GM18499 (cell line): ENCODE results near the gene PRR12.
A peak's percentile ranks its signal among the peaks of the same experiment; 100 is the strongest.

Source experiments
- ATAC-seq: cut with Tn5 transposase; IDR thresholded peaks from one replicate; pipeline ENCODE4 v1.9.1; 2021; ENCODE audit warnings: moderate number of reproducible peaks; ENCODE audit not compliant: insufficient read depth, unreplicated experiment

PRR12 gene

GRCh38 chr19:49640113-49640898, 49.3 kb downstream of the PRR12 start, which contains the start of gene RRAS:
TSS of gene RRAS (minus strand) at chr19:49640143. CDS start at chr19:49640098, 45 bp downstream.
- peak; percentile 46 for ATAC-seq

- peak; percentile 40 for ATAC-seq
Measured at GRCh38 chr19:49641688-49642491, 50.9 kb downstream of the PRR12 start, which contains the start of gene SCAF1. TSS of gene SCAF1 (plus strand) at chr19:49642209. CDS start at chr19:49645027, 2,818 bp downstream.

DNA sequence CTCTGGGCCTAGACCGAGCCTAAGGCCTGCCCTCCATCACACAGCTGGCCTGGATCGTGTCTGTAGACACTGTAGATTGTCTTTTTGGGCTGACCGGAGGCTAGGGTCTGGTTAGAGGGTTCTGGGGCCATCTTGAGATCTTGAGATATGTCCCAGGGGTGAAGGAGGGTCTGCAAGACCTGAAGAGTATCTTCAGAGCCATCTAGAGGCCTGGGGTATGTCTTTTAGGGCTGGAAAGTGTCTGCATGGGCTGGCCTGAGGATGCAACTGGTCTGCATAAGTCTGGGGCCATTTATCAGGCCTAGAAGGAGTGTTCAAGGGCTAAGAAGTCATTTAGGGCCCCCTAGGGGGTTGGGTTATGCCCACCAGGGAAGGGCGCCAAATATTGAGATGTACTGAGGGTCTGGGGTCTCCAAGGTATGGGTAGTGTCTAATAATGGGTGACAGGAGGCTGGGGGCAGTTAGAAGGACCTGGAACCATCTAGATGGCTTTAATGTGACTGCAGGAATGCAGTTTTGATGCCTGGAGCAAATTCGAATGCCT, 51.6 kb downstream of the PRR12 start:
- no peak for ATAC-seq

DNA sequence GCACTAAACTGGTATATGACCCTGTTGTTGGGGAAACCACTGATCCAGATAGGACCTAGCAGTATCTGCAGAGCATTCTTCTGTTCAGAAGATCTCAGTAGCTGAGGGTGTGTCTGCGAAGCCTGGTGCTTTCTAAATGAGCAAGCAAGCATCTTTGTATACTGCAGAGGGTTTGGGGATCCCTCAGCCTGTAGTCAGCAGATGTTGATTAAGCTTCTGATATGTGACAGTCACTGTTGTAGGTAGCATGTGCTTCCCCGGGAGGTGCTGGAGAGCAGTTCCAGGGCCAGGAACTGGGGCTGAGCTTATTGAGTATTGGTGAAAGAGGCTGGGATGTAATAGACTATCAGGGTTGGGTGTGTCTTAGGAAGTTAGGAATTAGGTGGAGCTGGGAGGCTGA, 52.5 kb downstream of the PRR12 start:
- no peak for ATAC-seq

DNA sequence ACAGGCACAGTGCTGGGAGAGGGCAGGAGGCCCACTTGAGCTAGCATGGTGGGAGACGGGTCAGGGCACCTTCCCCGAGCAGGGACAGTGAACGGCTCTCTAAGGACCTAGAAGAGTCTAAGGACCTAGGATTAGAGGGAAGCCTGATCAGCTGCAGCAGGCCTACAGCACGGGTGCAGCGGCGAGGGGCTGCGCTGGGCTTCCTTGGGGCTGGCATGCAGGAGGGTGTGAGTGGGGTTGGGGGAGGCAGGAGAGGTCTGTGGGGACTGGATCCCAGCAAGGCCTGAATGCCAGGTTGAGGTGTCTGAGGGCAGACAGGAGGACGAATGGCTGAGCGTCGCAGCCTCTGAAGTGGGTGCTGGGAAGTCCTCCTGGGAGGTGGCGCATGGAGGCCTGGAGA, 54.6 kb downstream of the PRR12 start:
- no peak for ATAC-seq

- no peak for ATAC-seq
Measured at GRCh38 chr19:49645995-49646394, 55.0 kb downstream of the PRR12 start.

DNA sequence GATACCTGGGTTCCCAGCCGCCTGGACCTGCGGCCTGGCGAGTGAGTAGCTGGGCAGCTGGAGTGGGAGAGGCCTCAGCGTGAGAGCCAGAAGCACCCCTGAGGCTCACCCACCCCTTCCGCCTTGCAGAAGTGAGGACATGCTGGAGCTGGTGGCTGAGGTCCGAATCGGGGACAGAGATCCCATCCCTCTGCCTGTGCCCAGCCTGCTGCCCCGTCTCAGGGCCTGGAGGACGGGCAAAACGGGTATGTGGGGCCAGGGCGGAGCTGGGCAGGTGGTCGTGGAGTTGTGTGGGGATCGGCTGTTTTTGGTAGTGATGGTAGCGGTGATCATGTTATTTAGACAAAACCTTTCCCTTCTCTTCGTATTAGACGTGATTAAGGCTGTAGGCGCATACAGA, 55.6 kb downstream of the PRR12 start:
- no peak for ATAC-seq

DNA sequence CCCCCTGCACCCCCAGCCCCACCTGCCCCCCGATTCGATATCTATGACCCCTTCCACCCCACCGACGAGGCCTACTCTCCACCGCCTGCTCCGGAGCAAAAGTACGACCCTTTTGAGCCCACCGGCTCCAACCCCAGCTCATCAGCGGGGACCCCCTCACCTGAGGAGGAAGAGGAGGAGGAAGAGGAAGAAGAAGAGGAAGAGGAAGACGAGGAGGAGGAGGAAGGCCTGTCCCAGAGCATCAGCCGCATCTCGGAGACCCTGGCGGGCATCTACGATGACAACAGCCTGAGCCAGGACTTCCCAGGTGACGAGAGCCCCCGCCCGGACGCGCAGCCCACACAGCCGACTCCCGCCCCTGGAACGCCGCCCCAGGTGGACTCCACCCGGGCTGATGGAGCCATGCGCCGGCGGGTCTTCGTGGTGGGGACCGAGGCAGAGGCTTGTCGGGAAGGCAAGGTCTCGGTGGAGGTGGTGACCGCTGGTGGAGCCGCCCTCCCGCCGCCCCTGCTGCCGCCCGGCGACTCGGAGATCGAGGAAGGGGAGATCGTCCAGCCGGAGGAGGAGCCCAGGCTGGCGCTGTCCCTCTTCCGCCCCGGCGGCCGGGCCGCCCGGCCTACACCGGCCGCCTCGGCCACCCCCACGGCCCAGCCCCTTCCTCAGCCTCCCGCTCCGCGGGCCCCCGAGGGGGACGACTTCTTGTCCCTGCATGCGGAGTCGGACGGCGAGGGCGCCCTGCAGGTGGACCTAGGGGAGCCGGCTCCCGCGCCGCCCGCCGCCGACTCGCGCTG, 60.2 kb downstream of the PRR12 start:
- no peak for ATAC-seq

- ATAC-seq = no peak
Measured at GRCh38 chr19:49651820-49652550, 61.0 kb downstream of the PRR12 start.

DNA sequence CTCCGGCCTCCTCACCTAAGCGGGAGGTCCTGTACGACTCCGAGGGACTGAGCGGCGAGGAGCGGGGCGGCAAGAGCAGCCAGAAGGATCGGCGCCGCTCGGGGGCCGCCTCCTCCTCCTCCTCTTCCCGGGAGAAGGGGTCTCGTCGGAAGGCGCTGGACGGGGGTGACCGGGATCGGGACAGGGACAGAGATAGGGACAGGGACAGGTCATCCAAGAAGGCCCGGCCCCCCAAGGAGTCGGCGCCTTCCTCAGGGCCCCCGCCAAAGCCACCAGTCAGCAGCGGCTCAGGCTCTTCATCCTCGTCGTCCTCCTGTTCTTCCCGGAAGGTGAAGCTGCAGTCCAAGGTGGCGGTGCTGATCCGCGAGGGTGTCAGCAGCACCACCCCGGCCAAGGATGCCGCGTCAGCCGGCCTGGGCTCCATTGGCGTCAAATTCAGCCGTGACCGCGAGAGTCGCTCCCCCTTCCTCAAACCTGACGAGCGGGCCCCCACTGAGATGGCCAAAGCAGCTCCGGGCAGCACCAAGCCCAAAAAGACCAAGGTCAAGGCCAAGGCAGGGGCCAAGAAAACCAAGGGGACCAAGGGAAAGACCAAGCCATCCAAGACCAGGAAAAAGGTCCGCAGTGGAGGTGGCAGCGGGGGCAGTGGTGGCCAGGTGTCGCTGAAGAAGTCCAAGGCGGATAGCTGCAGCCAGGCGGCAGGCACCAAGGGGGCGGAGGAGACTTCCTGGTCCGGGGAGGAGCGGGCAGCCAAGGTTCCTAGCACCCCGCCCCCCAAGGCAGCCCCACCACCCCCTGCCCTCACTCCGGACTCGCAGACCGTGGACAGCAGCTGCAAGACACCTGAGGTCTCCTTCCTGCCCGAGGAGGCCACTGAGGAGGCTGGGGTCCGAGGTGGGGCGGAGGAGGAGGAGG, 61.8 kb downstream of the PRR12 start:
- no peak for ATAC-seq

GRCh38 chr19:49653466-49653806, 62.5 kb downstream of the PRR12 start:
- ATAC-seq = no peak

GRCh38 chr19:49654581-49654980, 63.6 kb downstream of the PRR12 start:
- ATAC-seq = no peak

- ATAC-seq = no peak
Measured at GRCh38 chr19:49655570-49656455, 64.8 kb downstream of the PRR12 start.

DNA sequence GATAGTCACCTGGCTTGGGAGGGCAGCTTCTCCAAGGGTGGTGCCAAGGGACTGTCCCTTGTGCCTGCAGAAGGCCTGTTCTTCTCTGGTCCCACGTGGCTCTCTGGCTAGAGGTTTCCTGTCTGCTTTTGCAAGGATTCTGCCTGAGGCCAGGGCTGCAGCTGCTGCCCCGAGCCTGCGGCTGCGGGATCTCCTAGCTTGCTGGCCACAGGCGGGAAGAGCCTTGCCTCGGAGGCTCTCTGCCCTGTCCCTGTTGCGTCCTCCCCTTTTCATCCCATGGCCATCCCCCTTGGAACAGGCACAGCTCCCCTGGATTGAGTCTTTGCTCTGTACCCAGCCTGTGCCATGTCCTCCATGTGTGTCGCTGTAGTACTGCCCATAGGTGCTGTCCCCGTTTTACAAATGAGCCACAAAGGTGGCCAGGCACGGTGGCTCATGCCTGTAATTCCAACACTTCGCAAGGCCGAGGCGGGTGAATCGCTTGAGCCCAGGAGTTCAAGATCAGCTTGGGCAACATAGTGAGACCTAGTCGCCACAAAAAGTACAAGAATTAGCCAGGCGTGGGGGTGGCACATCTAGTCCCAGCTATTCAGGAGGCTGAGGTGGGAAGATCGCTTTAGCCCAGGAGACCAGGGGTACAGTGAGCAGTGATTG, 65.6 kb downstream of the PRR12 start:
- no peak for ATAC-seq

DNA sequence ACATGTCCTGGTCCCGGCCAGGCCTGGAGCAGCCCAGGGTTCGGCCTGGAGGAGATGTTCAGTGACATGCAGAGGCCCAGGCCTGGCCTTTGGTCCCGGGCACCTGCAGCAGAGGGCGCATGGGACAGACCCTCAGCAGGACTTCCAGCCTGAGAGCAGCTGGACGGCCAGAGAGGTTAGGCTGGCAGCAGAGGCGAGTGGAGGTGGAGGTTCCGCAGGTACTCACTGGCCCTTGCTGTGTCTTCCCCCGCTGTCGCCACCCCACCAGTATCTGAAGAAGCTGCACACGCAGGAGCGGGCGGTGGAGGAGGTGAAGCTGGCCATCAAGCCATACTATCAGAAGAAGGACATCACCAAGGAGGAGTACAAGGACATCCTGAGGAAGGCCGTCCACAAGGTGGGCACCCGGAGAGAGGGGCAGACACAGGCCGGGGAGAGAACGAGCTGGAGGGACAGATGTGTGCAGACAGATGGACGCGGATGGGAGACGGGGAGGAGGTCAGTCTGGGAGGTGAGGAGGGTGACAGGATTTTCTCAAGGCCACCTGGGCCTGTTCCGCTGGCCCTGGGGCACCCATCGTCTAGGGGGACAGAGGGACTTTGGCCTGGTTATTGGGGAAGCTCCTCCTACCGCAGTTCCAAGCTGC, 66.6 kb downstream of the PRR12 start:
- no peak for ATAC-seq

GRCh38 chr19:49658139-49658517, 67.1 kb downstream of the PRR12 start:
- no peak for ATAC-seq
